NCI-H2107 treated with DMSO at 0.1 percent for 48 hours (cell line): ENCODE measurements around the gene SAPCD2.
A peak's percentile ranks its signal among the peaks of the same experiment; 100 is the strongest.
"Not testable (repeated sequence)": the region's sequence is repeated elsewhere in the genome, so short reads cannot be mapped to it uniquely, and the experiment has no call there.

ENCODE experiments used
- DNase-seq: peaks from one replicate; lab custom pipeline; 2025; ENCODE audit not compliant: unreplicated experiment; lab: John Stamatoyannopoulos, UW

The SAPCD2 gene

DNA sequence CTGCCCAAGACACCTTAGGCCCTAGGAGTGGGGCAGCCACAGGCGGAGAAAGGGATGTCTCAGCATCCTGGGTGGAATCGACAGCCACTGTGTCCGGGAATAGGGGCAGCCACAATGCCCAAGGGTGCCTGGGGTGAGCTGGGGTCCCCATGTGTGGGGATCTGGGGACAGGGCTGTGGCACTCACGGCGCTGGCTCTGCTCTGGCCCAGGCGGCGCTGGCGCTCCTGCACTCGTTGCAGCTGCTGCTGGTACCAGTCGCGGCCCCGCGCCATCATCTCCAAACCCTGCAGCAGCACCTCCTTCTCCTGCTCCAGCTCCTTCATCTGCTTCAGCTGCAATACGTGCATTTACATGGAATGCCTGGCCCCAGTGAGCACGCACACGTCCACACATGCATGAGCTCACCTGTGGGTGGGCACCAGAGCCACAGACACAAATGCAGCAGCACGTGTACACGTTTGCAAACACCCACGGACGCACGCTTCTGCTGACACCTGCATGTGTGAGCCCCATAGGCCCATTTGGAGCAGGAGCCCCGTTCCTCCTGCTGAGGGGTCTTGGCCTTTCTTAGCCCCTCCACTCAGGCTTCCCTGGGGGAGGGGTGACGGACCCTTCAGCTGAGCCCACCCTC is 4.9 kb downstream of the SAPCD2 start:
- DNase-seq: no peak

DNA sequence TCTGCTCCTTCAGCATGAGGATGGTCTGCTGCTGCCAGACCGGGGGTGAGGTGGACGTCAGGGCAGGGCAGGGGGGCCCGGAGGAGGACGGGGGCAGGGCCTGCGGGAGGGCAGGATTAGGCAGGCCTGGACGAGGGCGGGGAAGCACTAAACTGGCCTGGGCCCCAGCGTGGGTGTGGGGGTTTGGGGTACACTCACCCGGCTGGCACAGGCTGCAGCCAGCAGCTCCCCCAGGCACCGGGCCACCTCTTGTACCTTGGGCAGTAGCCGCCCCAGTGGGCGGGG is 5.5 kb downstream of the SAPCD2 start:
- no peak for DNase-seq

DNA sequence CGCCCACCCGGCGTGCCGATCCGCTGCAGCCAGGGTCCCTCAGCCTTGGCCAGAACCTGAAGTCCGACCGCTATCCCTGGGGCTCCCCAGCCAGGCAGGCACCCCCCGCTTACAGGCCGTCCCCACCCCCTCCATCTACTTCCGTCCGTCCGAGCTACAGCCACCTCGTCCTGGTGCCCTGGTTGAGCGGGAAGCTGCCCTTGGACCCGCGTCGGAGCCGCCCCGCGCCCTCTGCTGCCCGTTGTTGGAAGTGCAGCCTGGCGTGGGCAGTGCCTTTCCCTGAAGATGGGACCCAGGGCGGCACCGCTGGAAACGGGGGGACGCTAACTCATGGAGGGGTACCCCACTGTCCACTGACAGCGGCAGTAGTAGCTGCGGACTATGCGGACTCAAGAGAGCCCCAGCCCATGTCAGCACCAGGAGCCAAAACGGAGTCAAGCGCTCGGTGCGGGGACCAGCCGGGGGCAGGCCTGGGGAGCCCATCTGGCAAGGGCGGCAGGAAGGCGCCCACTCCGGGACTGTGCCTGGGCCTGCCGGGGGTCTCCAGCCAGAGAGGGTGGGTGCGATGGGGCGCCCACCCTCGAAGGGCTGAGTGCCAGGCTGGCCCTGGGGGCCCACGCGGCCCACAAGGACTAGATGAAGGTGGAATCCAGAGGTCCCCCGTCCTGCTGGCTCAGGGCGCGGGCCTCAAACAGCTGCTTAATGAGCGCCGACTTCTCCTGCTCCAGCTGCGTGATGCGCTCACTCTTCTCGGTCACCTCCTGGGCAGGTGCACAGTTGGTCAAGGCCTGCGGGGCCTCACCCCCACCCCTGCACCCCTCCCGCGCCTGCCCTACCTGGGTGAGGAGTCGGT is 6.1 kb downstream of the SAPCD2 start:
- no peak for DNase-seq

DNA sequence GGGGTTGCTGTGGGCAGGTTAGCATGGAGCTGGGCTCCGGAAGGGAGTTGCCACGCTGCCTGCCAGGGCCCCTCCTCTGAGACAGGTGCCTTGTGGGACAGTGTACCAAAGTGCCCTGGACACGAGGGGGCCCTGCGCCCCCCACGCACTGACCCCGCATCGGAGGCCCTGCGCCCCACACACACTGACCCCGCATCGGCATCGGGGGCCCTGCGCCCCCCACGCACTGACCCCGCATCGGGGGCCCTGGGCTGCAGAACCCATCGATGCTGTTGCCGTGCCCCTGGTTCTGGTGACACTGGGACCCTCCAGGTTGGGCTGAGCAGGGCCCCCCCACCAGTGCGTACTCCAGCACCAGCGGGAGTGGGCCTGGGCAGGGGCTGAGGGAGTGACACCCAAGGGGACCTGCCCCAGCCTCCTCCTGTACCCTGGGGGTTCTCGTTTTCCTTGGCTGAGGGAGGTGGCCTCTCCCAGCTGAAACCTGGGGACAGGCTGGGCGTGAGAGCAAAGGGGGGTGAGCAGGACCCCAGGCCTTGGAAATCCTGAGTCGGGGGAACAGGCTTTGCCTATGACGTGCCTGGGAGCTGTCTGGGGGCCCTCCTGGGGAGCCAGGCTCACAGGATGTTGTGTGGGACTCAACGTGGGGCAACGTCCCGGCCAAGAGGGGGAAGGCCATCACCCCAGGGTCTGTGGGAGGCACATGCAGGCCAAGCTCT is 6.9 kb downstream of the SAPCD2 start:
- no peak for DNase-seq

DNA sequence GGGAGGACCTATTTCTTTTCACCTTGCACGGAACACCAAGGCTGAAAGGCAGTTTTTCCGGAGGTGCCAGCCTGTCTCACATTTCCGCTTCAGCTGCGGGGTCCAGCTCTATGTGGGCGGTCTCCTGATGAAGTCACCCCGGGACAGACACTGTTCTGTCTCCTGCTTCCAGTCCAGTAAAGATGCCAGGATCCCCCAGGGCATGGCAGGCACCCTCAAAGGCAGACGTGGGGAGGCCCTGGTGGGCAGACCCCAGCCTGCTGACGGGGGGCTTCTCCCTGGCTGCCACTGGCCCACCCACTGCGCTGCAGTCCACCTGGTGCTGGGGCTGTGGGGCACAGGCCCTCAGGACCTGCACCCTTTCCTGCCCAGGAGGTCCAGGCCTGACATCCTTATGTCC is 7.6 kb downstream of the SAPCD2 start:
- DNase-seq: not testable (repeated sequence)

DNA sequence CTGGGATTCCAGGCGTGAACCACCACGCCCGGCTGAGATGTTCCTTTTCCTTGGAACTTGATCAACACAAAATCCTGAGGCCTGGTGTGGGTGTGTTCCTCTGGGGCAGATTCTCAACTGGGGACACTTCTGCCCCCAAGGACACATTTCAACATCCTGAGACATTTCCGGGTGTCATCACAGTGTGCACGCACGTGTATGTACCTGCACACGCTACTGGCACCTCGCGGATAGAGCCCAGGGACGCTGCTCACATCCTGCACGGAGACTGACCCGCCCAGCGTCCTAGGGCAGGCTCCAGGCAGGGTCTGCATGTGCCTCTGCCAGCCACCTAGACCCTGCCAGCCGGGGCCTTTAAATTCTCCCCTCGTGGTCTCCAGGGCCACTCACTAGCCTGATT is 8.0 kb downstream of the SAPCD2 start:
- DNase-seq: no peak

DNA sequence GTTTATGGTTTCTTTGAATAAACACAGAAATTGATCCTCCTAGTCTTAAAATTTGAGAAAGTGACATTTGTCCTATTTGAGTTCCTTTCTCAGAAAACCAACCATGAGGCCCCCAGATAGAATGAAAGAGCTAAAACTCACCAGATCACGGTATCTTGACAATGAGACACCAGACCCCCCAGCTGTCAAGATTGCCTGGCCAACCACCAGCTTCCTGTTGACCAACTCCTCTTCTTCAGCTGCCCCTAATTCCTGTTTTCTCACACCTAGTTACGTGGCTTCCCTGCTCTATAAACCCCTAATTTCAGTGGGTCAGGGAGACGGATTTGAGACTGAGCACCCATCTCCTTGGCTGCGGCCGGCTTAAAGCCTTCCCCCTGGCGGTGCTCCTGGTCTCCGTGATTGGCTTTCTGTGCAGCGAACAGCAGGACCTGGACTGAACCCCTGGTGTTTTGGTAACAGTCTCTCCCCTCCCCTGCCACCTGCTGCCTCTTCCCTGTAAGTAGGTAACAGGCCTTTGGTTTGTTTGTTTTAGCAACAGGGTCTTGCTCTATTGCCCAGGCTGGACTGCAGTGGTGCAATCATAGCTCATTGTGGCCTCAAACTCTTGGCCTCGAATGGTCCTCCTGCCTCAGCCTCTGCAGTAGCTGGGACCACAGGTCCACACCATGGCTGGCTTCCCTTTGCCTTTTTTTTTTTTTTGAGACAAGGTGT is 11.7 kb downstream of the SAPCD2 start:
- DNase-seq: peak; percentile 37

DNA sequence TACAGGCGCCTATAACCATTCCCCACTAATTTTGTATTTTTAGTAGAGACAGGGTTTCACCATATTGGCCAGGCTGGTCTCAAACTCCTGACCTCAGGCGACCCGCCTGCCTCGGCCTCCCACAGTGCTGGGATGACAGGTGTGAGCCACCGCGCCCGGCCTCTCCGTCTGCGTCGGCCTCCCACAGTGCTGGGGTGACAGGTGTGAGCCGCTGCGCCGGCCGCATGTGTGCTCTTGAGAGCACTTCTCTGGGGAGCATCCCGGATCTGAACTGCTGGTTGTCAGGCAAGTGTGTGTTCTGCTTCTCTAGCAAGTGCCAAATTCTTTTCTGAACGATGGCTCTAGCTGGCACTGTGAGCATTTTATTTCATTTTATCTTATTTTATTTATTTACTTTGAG is 12.8 kb downstream of the SAPCD2 start:
- DNase-seq: peak; percentile 91

DNA sequence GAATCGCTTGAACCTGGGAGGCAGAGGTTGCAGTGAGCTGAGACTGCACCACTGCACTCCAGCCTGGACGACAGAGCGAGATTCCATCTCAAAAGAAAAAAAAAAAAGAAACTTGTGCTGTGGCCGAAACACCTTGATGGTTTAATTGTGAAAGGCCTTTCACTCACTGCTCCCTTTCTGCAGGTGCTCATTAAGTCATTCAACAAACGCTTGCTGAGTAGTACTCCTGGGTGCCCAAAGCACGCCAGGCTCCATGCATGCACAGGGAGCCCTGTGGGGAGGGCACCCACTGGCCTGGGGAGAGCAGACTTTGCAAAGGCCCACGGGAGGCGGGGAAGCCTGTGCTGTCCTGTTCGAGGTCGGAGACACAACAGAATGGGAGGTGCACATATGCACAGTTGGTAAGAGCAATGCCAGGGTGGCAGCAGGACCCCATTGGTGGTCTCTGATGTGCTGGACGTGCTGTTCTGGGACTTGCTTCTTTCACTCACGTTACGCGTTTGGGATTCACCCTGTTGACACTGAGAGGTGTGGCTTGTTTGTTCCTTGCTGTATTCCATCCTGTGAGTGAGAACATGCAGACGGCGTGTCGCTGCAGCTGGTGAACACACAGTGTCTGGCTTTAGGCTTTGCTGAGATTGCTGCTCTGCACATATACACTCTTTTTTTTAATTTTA is 13.5 kb downstream of the SAPCD2 start:
- DNase-seq: no peak

DNA sequence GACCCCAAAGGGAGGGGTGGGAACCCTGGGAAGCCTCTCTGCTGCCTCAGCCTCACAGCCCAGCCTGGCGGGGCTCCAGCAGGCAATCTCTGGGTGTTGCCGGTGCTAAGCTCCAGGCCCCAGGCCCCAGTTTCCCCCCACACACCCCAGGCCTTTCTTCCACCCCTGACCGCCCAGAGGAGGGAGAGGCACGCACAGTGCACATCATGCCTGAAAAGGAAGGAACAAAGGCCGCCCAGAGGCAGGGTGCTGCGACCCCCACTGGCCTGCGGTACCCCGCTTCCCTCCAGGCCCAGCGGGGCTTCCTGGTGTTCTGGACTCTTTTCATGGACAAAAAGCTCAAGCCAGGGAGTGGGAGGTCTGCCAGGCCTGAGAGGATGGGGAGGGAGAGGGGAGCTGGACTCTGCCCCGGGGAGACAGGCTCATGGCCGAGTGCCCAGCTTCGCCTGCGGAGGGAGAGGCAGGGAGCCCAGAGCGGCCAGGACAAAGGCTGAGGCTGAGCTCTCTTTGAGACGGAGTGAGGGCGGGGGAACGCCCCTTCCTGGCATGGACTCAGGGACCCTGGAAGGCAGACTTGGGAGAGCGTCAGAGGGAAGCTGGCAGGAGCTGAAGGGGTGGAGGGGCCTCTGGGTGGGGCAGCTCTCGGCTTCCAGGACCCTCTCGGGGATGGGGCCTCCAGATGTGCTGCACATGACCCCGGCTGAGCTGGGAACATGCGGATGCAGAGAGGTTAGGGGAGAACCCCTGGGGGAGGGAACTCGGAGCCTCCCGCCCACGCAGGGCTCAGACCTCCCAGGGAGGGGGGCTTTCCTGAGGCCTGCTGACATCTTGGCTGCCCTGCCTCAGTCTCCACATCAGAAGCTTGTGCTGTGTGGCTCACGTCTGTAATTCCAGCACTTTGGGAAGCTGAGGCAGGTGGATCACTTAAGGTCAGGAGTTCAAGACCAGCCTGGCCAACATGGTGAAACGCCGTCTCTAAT is 14.7 kb downstream of the SAPCD2 start:
- no peak for DNase-seq

DNA sequence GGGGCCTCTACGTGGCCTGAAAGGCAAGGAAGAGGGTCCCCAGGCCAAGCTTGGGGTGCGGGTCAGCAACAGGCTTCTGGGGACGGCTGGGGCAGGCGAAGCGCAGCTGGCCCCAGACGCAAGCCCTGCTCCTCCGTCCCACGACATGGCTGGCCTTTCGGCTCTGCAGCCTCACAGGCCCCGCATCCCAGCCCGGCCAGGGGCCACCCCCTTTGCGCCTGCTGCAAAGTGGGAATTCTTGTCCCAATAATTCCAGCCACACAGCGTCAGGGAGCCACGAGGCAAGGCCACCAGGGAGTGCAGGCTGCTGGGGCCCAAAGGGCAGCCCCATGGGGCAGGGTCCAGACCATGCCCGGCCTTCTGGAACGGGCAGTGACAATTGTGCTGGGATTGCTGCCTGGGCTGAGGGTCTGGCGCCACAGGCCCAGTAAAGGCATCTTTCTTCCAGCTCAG is 15.4 kb downstream of the SAPCD2 start:
- no peak for DNase-seq

DNA sequence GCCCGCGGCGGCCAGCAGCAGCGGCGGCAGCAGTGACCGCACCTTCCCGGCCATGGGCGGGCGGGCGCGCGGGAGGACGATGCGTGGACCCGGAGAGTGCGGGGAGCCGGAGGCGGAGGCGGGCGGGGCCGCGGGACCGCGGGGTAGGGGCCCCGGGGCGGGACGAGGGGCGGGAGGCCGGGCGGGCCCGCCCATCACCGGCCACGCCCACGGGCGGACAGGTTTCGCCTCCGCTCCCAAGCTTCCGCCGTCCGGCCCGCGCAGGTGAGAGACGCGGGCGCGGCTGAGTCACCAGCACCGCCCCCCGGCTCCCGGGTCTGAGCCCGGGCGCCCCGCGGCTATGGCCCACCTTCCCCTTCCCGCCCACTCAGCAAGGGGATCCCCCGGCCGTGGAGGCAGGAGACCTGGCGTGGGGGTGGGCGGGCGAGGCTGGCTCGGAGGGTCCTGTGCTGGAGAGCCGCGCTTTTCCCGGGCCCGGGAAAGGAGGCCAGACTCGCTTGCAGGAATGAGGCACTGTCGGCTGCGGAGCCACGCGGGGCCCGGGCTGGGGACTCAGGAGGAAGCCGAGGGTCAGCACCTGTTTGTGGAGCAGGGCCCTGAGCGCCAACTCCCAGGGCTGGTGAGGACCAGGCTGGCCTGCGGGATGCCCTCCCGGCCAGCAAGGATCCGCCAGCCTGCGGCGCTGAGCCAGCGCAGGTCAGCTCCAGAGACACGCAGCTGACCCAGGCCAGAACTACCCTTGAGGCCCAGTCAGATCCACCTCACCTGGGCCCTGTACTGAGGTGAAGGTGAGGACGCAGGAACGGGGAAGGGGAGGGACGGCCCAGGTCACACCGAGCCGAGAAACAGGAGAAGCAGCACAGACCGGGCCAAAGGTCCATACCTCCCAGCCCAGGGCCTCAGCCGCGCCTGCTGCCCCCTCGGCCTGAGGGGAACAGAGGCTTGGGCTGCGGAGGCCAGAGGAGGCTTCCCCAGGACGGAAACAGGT is 16.1 kb downstream of the SAPCD2 start, which contains the start of gene ENTPD2:
Gene ENTPD2 (minus strand): TSS at position 118 of the 988 bp plus-strand sequence. CDS start 64 bp downstream, at position 54.
- peak; percentile 28 for DNase-seq

DNA sequence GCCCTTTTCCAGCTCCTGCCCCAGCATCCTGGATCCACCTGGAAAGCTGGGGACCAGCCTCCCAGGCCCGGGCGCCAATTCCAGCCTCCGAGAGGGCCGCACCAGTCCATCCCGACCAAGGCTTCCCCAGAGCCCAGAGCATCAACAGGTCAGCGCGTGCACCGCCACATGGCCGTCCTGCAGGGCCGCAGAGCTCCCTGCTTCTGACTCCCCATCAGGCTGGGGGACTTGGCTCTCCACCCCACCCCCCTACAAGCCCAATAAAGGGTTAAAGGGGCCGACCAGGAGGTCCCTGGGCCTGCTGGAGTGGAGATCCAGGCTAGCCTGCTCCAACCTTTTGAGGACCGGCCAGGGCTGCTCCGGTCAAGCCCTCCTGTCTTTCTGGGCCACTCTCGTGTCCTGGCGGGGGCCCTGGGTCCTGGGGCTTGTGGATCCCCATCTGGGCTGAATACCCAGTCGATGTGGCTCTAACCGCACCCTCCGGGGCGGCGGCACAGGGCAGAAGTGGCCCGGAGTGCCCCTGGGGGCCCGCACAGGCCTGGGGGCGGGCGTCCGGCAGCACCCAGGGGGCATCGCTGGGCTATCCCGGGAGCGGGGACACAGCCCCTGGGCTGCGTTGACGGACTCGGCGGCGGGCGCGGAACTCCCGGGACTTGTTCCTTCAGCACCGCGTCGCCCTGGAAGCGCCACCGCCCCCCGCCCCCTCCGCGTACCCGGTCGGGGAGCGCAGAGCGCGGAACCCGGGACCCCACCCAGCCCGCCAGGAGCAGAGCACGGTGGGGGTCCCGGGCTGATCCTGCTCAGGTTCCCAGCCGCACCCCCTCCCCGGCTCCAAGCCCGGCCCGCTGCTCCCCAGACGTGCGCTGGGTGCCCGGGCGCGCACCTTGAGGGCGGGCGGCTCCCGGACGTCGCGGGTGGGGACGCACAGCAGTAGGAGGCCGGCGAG is 17.1 kb downstream of the SAPCD2 start:
- DNase-seq: no peak

DNA sequence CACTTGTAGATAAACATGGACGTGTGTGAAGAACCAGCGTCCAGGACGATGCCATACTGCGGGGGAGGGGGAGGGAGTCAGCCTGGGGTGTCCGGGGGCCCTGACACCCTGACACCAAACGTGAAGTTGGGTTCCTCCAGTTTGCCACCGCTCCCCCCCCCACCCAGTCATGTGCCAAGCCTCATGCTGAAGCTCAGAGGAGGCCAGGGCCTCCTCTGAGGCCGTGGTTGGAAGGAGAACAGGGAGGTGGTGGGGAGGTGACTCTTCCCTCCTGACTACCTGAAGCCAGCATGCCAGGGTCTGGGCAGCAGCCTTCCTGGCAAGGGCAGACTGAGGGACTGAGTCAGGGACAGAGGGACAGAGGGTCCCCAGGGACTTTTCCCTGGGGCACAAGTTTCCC is 18.1 kb downstream of the SAPCD2 start:
- DNase-seq: no peak

DNA sequence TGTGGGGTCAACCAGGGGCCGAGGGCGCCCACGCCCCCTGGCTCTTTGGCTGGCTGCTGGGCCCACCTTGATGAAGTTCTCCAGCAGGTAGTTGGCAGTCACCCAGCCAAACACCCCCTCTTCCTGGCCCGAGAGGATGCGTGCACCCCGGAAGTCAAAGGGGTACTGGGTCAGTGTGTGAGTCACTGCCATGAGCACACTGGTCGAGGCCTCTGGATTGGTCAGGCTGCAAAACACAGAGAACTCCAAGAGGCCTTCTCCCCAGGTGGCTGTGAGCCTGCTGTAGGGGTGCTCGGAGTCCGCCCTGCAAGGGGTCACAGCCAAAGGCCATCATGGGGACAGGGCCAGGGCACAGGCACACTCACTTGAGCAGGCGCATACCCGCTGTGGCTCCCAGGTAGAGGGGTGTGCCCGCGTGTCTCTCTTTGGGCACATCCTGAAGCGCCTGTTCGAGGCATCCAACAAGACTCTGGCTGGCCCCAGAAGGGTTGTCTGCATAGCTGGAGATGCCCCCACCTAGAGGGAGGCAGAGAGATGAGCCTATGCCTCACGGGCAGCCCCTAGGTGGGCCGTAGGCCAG is 19.1 kb downstream of the SAPCD2 start:
- no peak for DNase-seq

DNA sequence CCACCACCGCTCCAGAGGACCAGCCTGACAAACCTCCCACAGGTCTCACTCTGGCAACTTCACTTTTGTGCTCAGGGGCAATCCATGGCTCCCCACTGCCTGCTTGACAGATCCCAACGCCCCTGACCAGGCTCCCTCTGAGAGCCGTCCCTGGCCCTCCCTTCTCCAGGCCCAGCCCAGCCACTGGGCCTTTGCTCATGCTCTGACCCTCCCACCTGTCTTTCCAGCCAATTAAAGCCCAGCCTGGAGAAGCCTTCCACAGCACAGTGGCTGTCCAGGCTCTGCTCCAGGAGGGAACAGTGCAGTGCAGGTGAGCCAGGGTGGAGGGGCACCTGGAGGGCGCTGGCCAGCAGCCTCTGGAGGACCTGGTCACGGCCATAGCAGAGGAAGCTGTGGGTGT is 19.8 kb downstream of the SAPCD2 start:
- DNase-seq: no peak
